ENCODE results near the gene CCNB2.

Gene CCNB2

GRCh38 chr15:59165726-59166125, 60.8 kb downstream of the CCNB2 start:
- no peak for DNase-seq (ENCODE audit: low read depth in 2 of 3, low spot score in 2 of 3)

- DNase-seq (ENCODE audit: low read depth in 2 of 3, low spot score in 2 of 3): no peak
Measured at GRCh38 chr15:59166166-59166565, 61.2 kb downstream of the CCNB2 start.

GRCh38 chr15:59166601-59167265, 61.8 kb downstream of the CCNB2 start:
- DNase-seq (ENCODE audit: low read depth in 2 of 3, low spot score in 2 of 3): no peak

DNA sequence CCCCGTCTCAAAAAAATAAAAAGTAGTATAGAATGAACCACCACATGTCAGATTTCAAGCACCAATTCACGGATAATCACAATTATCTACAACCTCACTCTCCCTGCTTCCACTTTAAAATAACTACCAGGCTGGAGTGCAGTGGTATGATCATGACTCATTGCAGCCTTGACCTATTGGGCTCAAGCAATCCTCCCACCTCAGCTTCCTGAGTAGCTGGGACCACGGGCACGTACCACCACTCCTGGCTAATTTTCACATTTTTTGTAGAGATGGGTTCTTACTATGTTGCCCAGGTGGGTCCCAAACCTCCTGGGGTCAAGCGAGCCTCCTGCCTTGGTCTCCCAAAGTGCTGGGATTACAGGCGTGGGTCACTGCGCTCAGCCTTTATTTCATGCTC, 63.6 kb downstream of the CCNB2 start:
- DNase-seq (ENCODE audit: low read depth in 2 of 3, low spot score in 2 of 3): no peak

GRCh38 chr15:59169251-59169708, 64.3 kb downstream of the CCNB2 start:
- no peak for DNase-seq (ENCODE audit: low read depth in 2 of 3, low spot score in 2 of 3)

- no peak for DNase-seq (ENCODE audit: low read depth in 2 of 3, low spot score in 2 of 3)
Measured at GRCh38 chr15:59170295-59171066, 65.5 kb downstream of the CCNB2 start.

GRCh38 chr15:59171067-59171397, 66.1 kb downstream of the CCNB2 start:
- no peak for DNase-seq (ENCODE audit: low read depth in 2 of 3, low spot score in 2 of 3)

GRCh38 chr15:59172289-59172901, 67.4 kb downstream of the CCNB2 start:
- no peak for DNase-seq (ENCODE audit: low read depth in 2 of 3, low spot score in 2 of 3)

DNA sequence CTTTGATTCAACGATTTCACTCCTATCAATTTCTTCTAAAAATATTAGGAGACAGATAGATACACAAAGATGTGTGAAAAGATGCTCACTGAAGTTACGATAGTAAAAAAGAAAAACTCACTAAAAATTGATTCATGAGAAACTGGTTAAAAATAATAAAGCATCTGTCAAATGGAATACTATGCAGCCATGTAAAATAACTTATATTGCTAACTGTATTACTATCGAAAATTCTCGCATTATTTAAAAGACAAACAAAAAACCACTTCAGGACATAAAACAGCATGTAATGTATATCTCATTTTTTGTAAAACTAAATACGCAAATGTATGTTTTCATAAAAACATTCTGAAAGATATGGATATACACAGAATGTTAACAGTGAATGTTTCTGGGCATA, 68.2 kb downstream of the CCNB2 start:
- DNase-seq (ENCODE audit: low read depth in 2 of 3, low spot score in 2 of 3): no peak

GRCh38 chr15:59174151-59174834, 69.3 kb downstream of the CCNB2 start:
- no peak for DNase-seq (ENCODE audit: low read depth in 2 of 3, low spot score in 2 of 3)

All from activated CD8-positive, alpha-beta memory T cell treated with anti-CD3 and anti-CD28 coated beads for 48 hours (primary cell).